Subcutaneous abdominal adipose tissue (tissue), 5 donors: ENCODE measurements around the gene POLR3A.

Experiments used
- H3K27ac ChIP-seq: one replicate; pipeline ENCODE4 v1.7.0; 2013; ENCODE audit warnings: low read depth, mild to moderate bottlenecking, inconsistent platforms, low read length, moderate library complexity
- H3K27me3 ChIP-seq, 5 donors: one replicate each; pipeline ENCODE4 v1.7.0; 2013; ENCODE audit warnings: low read length in 5 of 5, inconsistent platforms in 1 of 5; ENCODE audit not compliant: control insufficient read depth in 5 of 5, insufficient read depth in 4 of 5
- H3K36me3 ChIP-seq, 5 donors: one replicate each; pipeline ENCODE4 v1.7.0; 2013; ENCODE audit warnings: low read length in 5 of 5; ENCODE audit not compliant: control insufficient read depth in 5 of 5, insufficient read depth in 5 of 5
- H3K4me1 ChIP-seq, 5 donors: one replicate each; pipeline ENCODE4 v1.7.0; 2013; ENCODE audit warnings: low read length in 5 of 5, mild to moderate bottlenecking in 3 of 5, moderate library complexity in 1 of 5; ENCODE audit not compliant: control insufficient read depth in 5 of 5, insufficient read depth in 5 of 5
- H3K4me3 ChIP-seq, 5 donors: one replicate each; pipeline ENCODE4 v1.7.0; 2013; ENCODE audit warnings: low read length in 5 of 5, low read depth in 1 of 5
- H3K9ac ChIP-seq, 5 donors: one replicate each; pipeline ENCODE4 v1.7.0; 2013; ENCODE audit warnings: low read length in 5 of 5, mild to moderate bottlenecking in 4 of 5, moderate library complexity in 3 of 5
- H3K9me3 ChIP-seq, 5 donors: one replicate each; pipeline ENCODE4 v1.7.0; 2013; ENCODE audit warnings: low read length in 5 of 5; ENCODE audit not compliant: control insufficient read depth in 5 of 5
- donor health status: healthy.
- donor health status: healthy.
- donor health status: healthy.
- donor health status: healthy.
- donor health status: healthy.

The POLR3A gene

DNA sequence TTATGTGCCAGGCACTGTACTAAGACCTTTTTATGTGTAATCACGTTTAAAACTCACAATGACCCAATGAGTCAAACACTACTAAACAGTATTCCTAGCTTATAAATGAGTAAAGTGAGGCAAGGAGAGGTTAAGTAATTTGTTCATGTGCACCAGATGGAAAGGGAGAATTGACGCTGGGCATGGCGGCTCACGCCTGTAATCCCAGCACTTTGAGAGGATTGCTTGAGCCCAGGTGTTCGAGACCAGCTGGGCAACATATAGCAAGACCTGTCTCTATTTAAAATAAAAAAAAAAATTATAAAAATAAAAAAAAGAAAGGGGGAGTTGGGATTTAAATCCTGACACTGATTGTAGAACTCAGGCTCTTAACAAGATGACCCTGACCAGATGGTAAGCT lies 56.0 kb downstream of the POLR3A start:
- Histone ChIP-seq H3K4me3 (no peak overlapping the region), H3K9ac (no peak overlapping the region), H3K27me3 (no peaks in the 10 kb centered on the region), H3K27ac (no peak overlapping the region), H3K4me1 (peaks cover 3 to 15% (median 11%) of the 10 kb centered on the region in 5 donors), H3K9me3 (no peaks in the 10 kb centered on the region), H3K36me3 (peaks cover 0 to 30% (median 18%) of the 10 kb centered on the region in 5 donors)

DNA sequence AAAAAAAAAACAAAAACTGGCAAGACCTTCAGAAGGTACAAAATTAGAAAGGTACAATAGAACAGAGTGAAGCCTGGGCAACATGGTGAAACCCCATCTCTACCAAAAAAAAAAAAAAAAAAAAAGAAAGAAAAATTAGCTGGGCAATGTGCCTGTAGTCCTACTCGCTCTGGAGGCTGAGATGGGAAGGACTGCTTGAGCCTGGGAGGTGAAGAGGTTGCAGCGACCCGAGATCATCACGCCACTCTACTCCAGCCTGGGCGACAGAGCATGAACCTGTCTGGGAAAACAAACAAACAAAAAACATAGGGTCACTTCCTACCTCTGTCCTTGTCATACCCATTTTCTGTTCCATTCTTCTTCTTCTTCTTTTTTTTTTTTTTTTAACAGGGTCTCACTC lies 57.2 kb downstream of the POLR3A start:
- Histone ChIP-seq H3K36me3 (peaks cover 0 to 18% (median 7%) of the 10 kb centered on the region in 5 donors), H3K9ac (no peak overlapping the region), H3K27me3 (no peaks in the 10 kb centered on the region), H3K4me1 (peaks cover 3 to 15% (median 11%) of the 10 kb centered on the region in 5 donors), H3K9me3 (no peaks in the 10 kb centered on the region), H3K4me3 (no peak overlapping the region), H3K27ac (peak overlapping the region; percentile 24)

DNA sequence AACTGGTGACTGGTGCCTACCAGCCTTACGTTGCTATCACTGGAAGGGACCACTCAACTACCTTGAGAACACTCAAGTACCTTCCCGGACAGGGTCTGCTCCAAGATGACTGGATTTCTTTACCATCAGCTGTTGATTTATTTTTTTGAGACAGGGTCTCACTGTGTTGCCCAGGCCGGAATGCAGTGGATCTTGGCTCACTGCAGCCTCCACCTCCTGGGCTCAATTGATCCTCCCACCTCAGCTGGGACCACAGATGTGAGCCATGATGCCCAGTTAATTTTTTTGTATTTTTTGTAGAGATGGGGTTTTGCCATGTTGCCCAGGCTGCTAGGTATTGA lies 57.5 kb downstream of the POLR3A start:
- Histone ChIP-seq H3K4me3 (no peak overlapping the region), H3K9ac (no peak overlapping the region), H3K27me3 (no peaks in the 10 kb centered on the region), H3K36me3 (peaks cover 0 to 15% (median 3%) of the 10 kb centered on the region in 5 donors), H3K27ac (peak overlapping the region; percentile 24), H3K9me3 (no peaks in the 10 kb centered on the region), H3K4me1 (peaks cover 3 to 15% (median 11%) of the 10 kb centered on the region in 5 donors)

DNA sequence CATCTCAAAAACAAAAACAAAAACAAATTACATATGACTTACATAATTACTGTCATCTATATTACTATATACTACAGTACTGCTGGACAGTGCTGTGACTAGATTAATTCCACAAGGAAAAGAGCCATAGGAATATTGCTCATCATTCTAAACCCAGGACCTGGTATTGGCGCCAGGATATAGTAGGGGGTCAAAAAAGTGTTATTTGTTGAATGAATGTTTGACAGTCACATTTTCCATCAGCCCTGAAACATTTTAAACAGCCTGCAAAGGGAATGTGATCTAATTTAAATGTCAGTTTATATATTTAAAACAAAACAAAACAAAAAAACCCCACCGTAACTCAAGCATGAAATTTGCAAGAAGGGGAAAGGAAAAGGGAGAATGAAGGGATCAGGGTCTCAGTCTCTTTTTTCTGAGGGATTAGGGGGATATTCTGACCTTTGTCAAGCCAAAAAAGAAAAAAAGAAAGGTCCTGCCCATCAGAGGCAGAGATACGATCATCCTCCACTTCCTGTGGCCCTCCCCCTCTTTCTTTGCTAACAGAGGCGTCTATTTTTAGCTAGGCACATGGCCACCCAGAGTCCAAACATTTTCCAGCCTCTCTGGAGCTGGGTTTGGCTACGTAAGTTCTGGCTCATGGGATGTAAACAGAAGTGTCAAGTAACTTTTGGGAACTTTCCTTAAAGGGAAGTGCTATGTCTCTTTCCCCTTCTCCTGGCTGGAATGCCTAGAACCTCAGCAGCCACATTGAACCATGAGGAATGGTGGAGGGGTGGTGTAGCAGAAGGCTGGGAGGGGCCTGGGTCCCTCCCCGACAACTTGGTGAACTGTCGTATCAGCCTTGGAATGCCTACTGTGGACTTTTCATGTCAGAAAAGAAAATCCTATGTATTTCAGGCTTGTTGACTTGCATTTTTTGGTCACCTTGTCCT lies 58.2 kb downstream of the POLR3A start:
- H3K27ac ChIP-seq, result peak overlapping the region; percentile 24
- peaks cover 0 to 3% (median 0%) of the 10 kb centered on the region in 5 donors for H3K27me3 ChIP-seq
- H3K4me3 ChIP-seq, result peak overlapping the region in 2 of 5 donors; percentile 35 to 40
- H3K9me3 ChIP-seq, result no peaks in the 10 kb centered on the region
- H3K9ac ChIP-seq, result no peak overlapping the region
- H3K36me3 ChIP-seq, result peaks cover 0 to 9% (median 3%) of the 10 kb centered on the region in 5 donors
- peaks cover 3 to 15% (median 11%) of the 10 kb centered on the region in 5 donors for H3K4me1 ChIP-seq

DNA sequence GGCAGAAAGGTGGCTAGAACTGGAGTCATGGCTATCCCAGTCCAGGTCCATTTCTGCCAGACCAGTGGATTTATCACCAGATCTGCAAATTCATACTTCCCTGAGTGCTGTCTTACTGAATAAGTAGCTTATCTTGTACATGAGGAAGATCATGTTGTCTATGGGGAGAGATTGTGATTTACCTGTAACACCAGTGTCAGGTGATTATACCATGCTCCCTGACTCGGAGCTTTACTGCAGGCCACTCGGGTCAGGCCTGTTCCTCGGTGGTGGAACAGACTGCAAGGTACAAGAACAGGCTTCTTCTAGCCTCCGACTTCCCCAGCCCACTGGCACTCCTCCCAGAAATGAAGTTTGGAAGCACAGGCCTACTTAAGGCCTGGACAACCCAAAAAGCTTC lies 60.2 kb downstream of the POLR3A start:
- H3K9ac ChIP-seq, result no peak overlapping the region
- H3K27me3 ChIP-seq, result peaks cover 0 to 3% (median 0%) of the 10 kb centered on the region in 5 donors
- H3K36me3 ChIP-seq, result no peaks in the 10 kb centered on the region
- peaks cover 0 to under 1% (median 0%) of the 10 kb centered on the region in 5 donors for H3K9me3 ChIP-seq
- H3K27ac ChIP-seq, result no peak overlapping the region
- peaks cover 3 to 15% (median 11%) of the 10 kb centered on the region in 5 donors for H3K4me1 ChIP-seq
- H3K4me3 ChIP-seq, result no peak overlapping the region

DNA sequence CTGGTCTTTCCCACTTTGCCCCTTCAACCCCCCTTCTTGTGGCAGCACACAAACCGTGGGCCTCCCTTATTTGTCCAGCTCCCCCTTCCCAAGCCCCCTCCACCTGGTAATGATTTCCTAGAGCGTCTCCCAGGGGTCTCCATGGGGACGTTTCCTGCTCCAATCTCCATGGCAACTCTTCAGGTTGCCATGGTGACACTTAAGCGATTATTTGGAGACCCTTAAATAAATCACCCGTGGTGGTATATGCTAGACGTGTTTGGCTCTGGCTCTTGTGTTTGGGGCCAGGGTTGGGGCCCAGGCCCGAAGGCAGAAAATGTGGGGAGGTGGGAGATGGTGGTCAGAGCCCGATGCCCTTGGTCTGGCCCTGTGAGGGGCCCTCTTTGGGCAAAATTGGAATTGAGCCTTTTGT lies 61.7 kb downstream of the POLR3A start:
- H3K27ac ChIP-seq, result no peak overlapping the region
- peaks cover 0 to 3% (median 0%) of the 10 kb centered on the region in 5 donors for H3K27me3 ChIP-seq
- H3K4me3 ChIP-seq, result no peak overlapping the region
- H3K9me3 ChIP-seq, result peaks cover 0 to 3% (median 0%) of the 10 kb centered on the region in 5 donors
- no peaks in the 10 kb centered on the region for H3K36me3 ChIP-seq
- H3K9ac ChIP-seq, result no peak overlapping the region
- H3K4me1 ChIP-seq, result peaks cover 3 to 15% (median 11%) of the 10 kb centered on the region in 5 donors

DNA sequence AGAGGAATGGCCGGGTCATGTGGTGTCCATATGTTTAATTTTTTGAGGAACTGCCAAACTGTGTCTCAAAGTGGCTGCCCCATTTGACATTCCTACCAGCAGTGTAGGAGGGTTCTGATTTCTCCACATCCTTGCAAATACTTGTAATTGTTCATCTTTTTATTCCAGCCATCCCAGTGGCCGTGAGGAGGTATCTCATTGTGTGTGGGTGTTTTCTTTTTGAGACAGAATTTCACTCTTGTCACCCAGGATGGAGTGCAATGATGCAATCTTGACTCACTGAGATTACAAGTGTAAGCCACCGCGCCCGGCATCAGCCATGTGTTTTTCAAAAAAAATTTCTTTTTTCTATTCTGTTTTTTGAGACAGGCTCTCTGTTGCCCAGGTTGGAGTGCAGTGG lies 64.0 kb downstream of the POLR3A start:
- Histone ChIP-seq H3K9me3 (peaks cover 0 to 3% (median 0%) of the 10 kb centered on the region in 5 donors), H3K4me1 (peaks cover 0 to 4% (median 0%) of the 10 kb centered on the region in 5 donors), H3K36me3 (no peaks in the 10 kb centered on the region)

DNA sequence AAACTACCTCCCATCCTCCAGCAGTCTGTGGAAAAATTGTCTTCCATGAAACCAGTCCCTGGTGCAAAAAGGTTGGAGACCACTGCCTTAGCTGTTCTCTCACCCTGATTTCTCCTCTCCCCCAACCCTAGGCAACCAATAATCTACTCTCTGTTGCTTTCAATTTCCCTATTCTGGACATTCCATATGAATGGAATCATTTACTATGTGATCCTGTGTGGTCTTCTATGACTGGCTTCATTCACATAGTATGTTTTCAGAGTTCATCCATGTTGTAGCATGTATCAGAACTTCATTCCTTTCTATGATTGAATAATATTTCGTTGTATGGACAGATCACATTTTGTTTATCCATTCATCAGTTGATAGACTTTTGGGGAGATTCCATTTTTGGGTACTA lies 64.5 kb downstream of the POLR3A start:
- Histone ChIP-seq H3K9me3 (peaks cover 0 to 3% (median 0%) of the 10 kb centered on the region in 5 donors), H3K4me1 (peaks cover 0 to 4% (median 0%) of the 10 kb centered on the region in 5 donors), H3K9ac (no peak overlapping the region), H3K36me3 (no peaks in the 10 kb centered on the region), H3K4me3 (no peak overlapping the region), H3K27me3 (peaks cover 0 to 3% (median 0%) of the 10 kb centered on the region in 5 donors), H3K27ac (no peak overlapping the region)

More for the DNA sequence above, 64.0 kb downstream of the POLR3A start:
- H3K9ac ChIP-seq, result no peak overlapping the region
- peaks cover 0 to 3% (median 0%) of the 10 kb centered on the region in 5 donors for H3K27me3 ChIP-seq
- no peak overlapping the region for H3K27ac ChIP-seq
- H3K4me3 ChIP-seq, result no peak overlapping the region

DNA sequence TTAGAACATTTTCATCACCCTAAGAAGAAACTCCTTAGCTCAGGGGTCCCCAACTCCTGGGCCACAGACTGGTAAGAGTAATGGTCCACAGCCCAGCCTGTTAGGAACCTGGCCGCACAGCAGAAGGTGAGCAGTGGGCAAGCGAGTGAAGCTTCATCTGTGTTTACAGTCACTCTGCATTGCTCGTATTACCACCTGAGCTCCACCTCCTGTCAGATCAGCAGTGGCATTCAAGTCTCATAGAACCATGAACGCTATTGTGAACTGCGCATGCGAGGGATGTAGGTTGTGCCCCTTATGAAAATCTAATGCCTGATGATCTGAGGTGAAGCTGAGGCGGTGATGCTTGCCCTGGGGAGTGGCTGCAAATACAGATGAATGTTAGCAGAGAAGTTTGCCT lies 65.4 kb downstream of the POLR3A start:
- Histone ChIP-seq H3K9ac (no peak overlapping the region), H3K4me1 (peaks cover 0 to under 1% (median 0%) of the 10 kb centered on the region in 5 donors), H3K36me3 (no peaks in the 10 kb centered on the region), H3K9me3 (peaks cover 0 to 3% (median 0%) of the 10 kb centered on the region in 5 donors), H3K27ac (no peak overlapping the region), H3K27me3 (peaks cover 0 to 3% (median 0%) of the 10 kb centered on the region in 5 donors), H3K4me3 (no peak overlapping the region)
